Gastrocnemius medialis (tissue), 4 donors: ENCODE data around the gene CXXC5. TPM values are rescaled to one million over a fixed set of nuclear protein-coding genes. Genes with fewer than 3 reads are reported as not detected.

Experiments used
- ATAC-seq, 2 donors: fragments of 150-250 bp; one replicate each; pipeline ENCODE4 v1.9.1; 2016
- DNase-seq, 2 donors: peaks; one replicate each; pipeline ENCODE4 v3.0.0-alpha.2; 2019
- H3K27ac ChIP-seq, 4 donors: fragments of 200-600 bp; sonication (generic); 1 replicate in 1 of 4; 2 replicates in 3 of 4; pipeline ENCODE4 v1.5.1; 2016 to 2018; ENCODE audit warnings: mild to moderate bottlenecking in 2 of 4, moderate library complexity in 1 of 4
- H3K27me3 ChIP-seq, 3 donors: fragments of 200-600 bp; sonication (generic) in 2 of 3; 1 replicate in 1 of 3; 2 replicates in 2 of 3; pipeline versions ENCODE4 v1.5.1 to v1.6.0; 2016 to 2019; ENCODE audit warnings: mild to moderate bottlenecking in 1 of 3, moderate library complexity in 1 of 3
- H3K36me3 ChIP-seq, 2 donors: fragments of 200-600 bp; sonication (generic) in 1 of 2; one replicate each; pipeline ENCODE4 v1.5.1; 2017 to 2018
- H3K4me1 ChIP-seq, 2 donors: fragments of 200-600 bp; sonication (generic) in 1 of 2; one replicate each; pipeline ENCODE4 v1.5.1; 2016 to 2017; ENCODE audit warnings: mild to moderate bottlenecking in 2 of 2
- H3K4me3 ChIP-seq, 4 donors: fragments of 200-600 bp; sonication (generic) in 3 of 4; 1 replicate in 1 of 4; 2 replicates in 3 of 4; pipeline ENCODE4 v1.5.1; 2016 to 2019; ENCODE audit warnings: mild to moderate bottlenecking in 2 of 4
- H3K9me3 ChIP-seq, 3 donors: fragments of 200-600 bp; sonication (generic) in 2 of 3; 1 replicate in 1 of 3; 2 replicates in 2 of 3; pipeline ENCODE4 v1.5.1; 2016 to 2019
- POLR2A ChIP-seq, 2 donors: fragments of 450-650 bp; IDR thresholded peaks; one replicate each; pipeline ENCODE4 v1.6.1; 2017; ENCODE audit warnings: antibody characterized with exemption in 2 of 2, mild to moderate bottlenecking in 2 of 2, moderate library complexity in 2 of 2
- in situ Hi-C, 4 donors: fragments of 200-750 bp; cut with MboI; loops; one replicate each; pipeline versions ENCODE4 v1.15.0 to v1.8.0; 2017; ENCODE audit warnings: low sequenced_read_pairs in 4 of 4
- intact Hi-C: fragments of 100-400 bp; cut with DNase I; formaldehyde crosslinking; loops from one replicate; pipeline ENCODE4 v1.15.1; 2023; ENCODE audit warnings: low total_unique reads
- total RNA-seq, 4 donors: library from RNA; depleted of rRNA; stranded (reverse); fragments of >200 nt; gene quantifications; one replicate each; pipeline versions ENCODE4 v1.1.0 to v1.2.3, GENCODE V29; 2016
- TF ChIP-seq, protein P1 (sequence below), 5 experiments: fragments of 450-650 bp in 3 of 5; fragments of 200-600 bp in 2 of 5; sonication (generic) in 2 of 5; IDR thresholded peaks in 4 of 5; conservative IDR thresholded peaks in 1 of 5; 1 replicate in 4 of 5; 2 replicates in 1 of 5; pipeline ENCODE4 v1.5.1; 2016 to 2019; ENCODE audit warnings: antibody characterized with exemption in 5 of 5, mild to moderate bottlenecking in 3 of 5, moderate library complexity in 3 of 5

The CXXC5 gene
- total RNA-seq, 4 donors from 2014 or later, result 38.5 to 83.8 (median 60.9) TPM

DNA sequence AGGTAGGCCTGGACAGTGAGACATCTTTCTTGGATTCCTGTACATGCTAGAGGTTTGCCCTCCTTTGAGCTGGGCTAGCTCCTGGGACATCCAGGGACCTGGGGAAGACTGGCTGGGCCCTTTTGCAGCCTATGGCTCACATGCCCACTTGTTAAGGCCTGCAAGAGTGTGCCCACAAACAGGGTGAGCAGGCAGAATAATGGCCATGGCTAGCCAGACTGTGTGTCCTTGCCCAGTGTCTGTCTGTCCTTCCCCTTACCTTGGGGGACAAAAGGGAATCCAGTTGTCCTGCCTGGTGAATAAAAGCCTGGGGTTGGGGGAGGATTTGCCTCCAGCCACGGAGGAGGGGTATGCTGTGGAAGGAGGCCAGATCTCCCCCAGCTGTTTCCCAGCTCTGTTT, 13.0 kb upstream of the CXXC5 start:
- no peaks in the 10 kb centered on the region for H3K27me3 ChIP-seq
- in situ Hi-C loops, result loop anchor here in 1 of 4 donors (10.0 kb wide), 1 partner anchor 60 kb away; no protein-coding TSS in a partner anchor
- TF ChIP-seq, protein P1, sequence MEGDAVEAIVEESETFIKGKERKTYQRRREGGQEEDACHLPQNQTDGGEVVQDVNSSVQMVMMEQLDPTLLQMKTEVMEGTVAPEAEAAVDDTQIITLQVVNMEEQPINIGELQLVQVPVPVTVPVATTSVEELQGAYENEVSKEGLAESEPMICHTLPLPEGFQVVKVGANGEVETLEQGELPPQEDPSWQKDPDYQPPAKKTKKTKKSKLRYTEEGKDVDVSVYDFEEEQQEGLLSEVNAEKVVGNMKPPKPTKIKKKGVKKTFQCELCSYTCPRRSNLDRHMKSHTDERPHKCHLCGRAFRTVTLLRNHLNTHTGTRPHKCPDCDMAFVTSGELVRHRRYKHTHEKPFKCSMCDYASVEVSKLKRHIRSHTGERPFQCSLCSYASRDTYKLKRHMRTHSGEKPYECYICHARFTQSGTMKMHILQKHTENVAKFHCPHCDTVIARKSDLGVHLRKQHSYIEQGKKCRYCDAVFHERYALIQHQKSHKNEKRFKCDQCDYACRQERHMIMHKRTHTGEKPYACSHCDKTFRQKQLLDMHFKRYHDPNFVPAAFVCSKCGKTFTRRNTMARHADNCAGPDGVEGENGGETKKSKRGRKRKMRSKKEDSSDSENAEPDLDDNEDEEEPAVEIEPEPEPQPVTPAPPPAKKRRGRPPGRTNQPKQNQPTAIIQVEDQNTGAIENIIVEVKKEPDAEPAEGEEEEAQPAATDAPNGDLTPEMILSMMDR (IDR thresholded peaks at IDR 0.05 in 4 of 5, conservative IDR thresholded peaks at IDR 0.05 in 1 of 5), result no peak
- ATAC-seq, result no peak
- no peaks in the 10 kb centered on the region for H3K9me3 ChIP-seq
- intact Hi-C loops, result loop anchor here (5.0 to 10.0 kb wide), 2 partner anchors 112 to 540 kb away; partner anchors contain the start of gene CYSTM1
- H3K4me1 ChIP-seq, result peaks cover 37 to 47% of the 10 kb centered on the region in 2 donors
- H3K4me3 ChIP-seq, result no peak overlapping the region
- DNase-seq, result no peak
- H3K27ac ChIP-seq, result peak overlapping the region; percentile 96 to 99 (median 98)
- H3K36me3 ChIP-seq, result no peaks in the 10 kb centered on the region

DNA sequence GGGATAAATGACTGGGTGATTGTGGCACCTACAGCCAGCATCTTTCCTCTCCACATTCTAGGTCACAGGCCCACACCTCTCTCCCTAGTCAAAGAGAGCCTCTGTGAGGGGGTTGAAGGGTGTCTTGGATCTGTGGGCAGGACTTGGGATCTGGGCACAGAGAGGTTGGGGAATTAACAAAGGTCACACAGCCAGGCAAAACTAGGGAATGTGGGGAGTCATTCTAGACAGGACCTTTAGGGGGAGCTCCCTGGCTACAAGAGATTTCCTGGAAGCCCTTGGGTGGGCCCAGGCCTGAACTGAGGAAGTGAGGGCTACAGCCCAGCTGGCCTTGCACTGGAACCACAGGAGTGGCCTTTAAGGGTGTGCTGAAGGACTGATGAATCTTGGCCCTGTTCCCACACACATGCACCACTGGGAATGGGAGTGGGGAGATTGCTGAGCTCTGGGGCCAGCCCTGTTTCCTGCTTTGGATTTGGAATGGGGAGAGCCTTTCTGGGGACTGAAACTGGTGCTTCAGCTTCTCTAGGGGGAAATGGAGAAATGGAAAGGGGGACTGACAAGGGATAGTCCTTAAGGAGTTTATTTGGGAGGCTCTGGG, 12.4 kb upstream of the CXXC5 start:
- Histone ChIP-seq H3K27me3 (no peaks in the 10 kb centered on the region), H3K27ac (peak overlapping the region; percentile 96 to 99 (median 98)), H3K4me3 (no peak overlapping the region), H3K9me3 (no peaks in the 10 kb centered on the region), H3K4me1 (peaks cover 42 to 52% of the 10 kb centered on the region in 2 donors), H3K36me3 (no peaks in the 10 kb centered on the region)
- DNase-seq (peak; percentile 70 to 83), ATAC-seq (peak in 1 of 2 donors; percentile 11)
- intact Hi-C loops, result loop anchor here (5.0 to 10.0 kb wide), 2 partner anchors 112 to 539 kb away; partner anchors contain the start of gene CYSTM1
- TF ChIP-seq, protein P1 (IDR thresholded peaks at IDR 0.05 in 4 of 5, conservative IDR thresholded peaks at IDR 0.05 in 1 of 5), result peak; percentile 63 to 79 (median 77)
- TF ChIP-seq POLR2A (IDR thresholded peaks at IDR 0.05), result no peak
- in situ Hi-C loops, result loop anchor here in 1 of 4 donors (10.0 kb wide), 1 partner anchor 59 kb away; no protein-coding TSS in a partner anchor

DNA sequence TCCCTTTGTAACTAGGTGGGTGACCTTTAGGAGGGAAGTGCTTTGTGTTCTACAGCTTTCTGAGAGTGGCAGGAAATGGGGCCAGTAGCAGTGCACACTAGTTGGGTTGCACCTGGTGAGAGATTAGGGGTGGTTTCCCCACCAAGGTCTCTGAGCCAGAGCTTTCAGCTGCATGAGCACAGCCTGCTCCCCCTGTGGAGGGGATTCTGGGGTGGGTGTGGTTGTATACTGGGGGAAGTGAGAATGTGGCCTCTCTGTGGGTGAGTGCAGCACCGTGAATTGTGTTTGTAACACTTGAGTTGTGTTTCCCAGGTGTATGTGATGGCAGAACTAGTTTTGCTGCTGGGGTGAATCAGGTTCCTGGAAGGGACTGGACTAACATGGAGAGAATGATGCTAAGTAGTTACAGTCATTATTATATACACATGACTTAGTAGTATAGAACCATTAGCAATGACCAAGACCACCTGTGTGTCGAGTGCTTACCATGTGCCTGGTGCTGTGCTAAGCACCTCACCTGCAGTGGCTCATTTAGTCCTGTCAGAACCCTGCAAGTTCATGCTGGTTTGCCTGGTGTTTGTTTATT, 11.8 kb upstream of the CXXC5 start:
- Histone ChIP-seq H3K4me3 (peak overlapping the region in 1 of 4 donors; percentile 79), H3K27me3 (no peaks in the 10 kb centered on the region), H3K36me3 (no peaks in the 10 kb centered on the region), H3K27ac (peak overlapping the region; percentile 96 to 99 (median 98)), H3K9me3 (no peaks in the 10 kb centered on the region), H3K4me1 (peaks cover 48 to 58% of the 10 kb centered on the region in 2 donors)
- in situ Hi-C loops (loop anchor here in 1 of 4 donors (10.0 kb wide), 1 partner anchor 59 kb away; no protein-coding TSS in a partner anchor), intact Hi-C loops (loop anchor here (5.0 to 10.0 kb wide), 2 partner anchors 111 to 539 kb away; partner anchors contain the start of gene CYSTM1)
- no peak for ATAC-seq
- no peak for DNase-seq
- TF ChIP-seq, protein P1 (IDR thresholded peaks at IDR 0.05 in 4 of 5, conservative IDR thresholded peaks at IDR 0.05 in 1 of 5), result no peak
- no peak for TF ChIP-seq POLR2A (IDR thresholded peaks at IDR 0.05)

DNA sequence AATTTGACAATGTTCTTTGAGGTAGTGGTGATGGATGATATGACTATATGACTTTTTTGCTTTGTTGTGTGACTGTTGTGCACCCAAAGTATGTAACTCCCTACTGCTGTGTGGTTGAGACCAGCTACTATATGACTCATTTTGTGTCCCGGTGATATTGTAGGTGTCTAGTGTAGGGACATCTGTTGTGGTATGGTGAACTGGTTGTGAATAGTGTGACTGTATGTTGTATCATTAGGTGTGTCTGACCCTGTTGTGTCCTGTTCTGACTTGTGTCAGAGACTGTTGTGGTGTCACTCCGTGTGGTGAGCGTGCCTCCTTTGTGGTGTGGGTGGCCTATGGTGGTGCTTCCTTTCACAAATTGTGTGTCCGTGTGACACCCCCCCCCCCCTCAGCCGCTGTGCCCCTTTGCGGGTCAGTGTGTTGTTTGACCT, 11.2 kb upstream of the CXXC5 start:
- Histone ChIP-seq H3K9me3 (no peaks in the 10 kb centered on the region), H3K27me3 (no peaks in the 10 kb centered on the region), H3K27ac (peak overlapping the region; percentile 96 to 99 (median 98)), H3K4me3 (peak overlapping the region; percentile 62 to 92 (median 76)), H3K36me3 (no peaks in the 10 kb centered on the region), H3K4me1 (peaks cover 55 to 65% of the 10 kb centered on the region in 2 donors)
- ATAC-seq (no peak), DNase-seq (no peak)
- no peak for TF ChIP-seq POLR2A (IDR thresholded peaks at IDR 0.05)
- TF ChIP-seq, protein P1 (IDR thresholded peaks at IDR 0.05 in 4 of 5, conservative IDR thresholded peaks at IDR 0.05 in 1 of 5), result no peak
- in situ Hi-C loops (loop anchor here in 1 of 4 donors (10.0 kb wide), 1 partner anchor 58 kb away; no protein-coding TSS in a partner anchor), intact Hi-C loops (loop anchor here (1.0 to 10.0 kb wide), 4 partner anchors 11 to 538 kb away; partner anchors contain the start of genes CXXC5 and CYSTM1)
